ENCODE results near the gene EXOSC9.

EXOSC9 gene

DNA sequence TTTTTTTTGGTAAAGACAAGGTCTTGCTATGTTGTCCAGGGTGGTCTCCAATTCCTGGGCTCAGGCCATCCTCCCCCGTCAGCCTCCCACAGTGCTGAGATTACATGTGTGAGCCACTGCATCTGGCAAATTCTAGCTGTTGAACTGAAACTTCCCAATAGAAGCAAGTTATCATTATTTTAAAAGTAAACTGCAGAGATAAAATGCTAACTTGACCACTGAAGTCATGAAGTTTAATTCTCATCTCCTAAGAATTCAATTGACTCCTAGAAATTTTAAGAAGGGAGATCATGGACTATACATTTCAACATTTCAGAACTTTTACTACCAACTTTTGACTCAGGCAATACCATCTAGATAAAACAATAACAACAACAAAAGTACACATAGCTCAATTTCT lies 11.7 kb upstream of the EXOSC9 start:
- WGBS, result 100% methylated on average over 1 of the region's 1 CpG

DNA sequence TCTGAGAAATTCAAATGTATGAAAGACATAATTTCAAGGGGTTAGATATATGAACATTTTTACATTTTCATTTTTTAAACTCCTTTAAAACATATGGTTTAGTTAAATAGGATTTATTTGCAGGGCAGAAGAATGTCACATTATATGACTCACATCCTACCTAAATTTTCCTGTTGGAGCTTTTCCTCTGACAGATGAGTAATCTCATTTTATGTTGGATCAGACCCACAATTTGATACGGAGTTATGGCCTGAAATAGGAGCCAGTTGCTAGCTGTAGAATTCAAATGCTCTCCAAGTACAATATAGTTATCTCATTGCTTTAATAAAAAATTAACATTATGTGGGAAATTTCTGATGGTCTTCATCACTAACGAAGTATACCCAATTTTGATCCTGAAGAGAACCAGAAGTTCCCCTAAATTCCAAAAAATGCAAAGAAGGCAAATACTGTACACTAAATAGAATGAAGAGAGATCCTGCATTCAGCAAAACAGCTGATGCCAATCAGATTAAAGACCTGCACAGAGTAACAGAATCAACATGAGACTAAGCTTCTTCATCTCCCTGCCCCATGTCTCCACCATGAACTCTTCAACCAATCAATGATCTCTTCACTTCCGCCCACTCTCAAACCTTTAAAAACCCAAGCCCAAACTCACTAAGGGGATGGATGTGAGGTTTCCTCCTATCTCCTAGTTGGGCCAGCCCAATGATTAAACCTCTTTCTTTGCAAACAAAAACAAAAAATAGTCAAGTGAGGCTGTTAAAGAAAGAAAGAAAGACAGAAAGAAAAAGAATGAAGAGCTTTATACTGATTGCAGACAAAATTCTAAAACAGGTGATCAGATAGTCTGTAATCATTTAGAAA lies 10.9 kb upstream of the EXOSC9 start:
- 89% methylated on average over 3 of the region's 3 CpGs for WGBS
- Histone ChIP-seq H3K9me3 (ENCODE audit: insufficient read depth, low read depth, low read length) (no peaks in the 10 kb centered on the region), H3K27me3 (ENCODE audit: insufficient read depth, low read length) (no peaks in the 10 kb centered on the region), H3K4me1 (ENCODE audit: insufficient read depth, low read length) (peaks cover 16% of the 10 kb centered on the region), H3K36me3 (ENCODE audit: insufficient read depth, low read length) (no peaks in the 10 kb centered on the region), H3K27ac (ENCODE audit: low read depth, low read length) (no peak overlapping the region), H3K4me3 (ENCODE audit: low read length) (no peak overlapping the region), H3K9ac (ENCODE audit: low read depth, low read length) (no peak overlapping the region)

More for the DNA sequence above, 11.7 kb upstream of the EXOSC9 start:
- peaks cover 9% of the 10 kb centered on the region; the same call in 1 of the 2 replicates for H3K4me1 ChIP-seq (ENCODE audit: insufficient read depth, low read length)
- no peaks in the 10 kb centered on the region for H3K9me3 ChIP-seq (ENCODE audit: insufficient read depth, low read depth, low read length)
- no peak overlapping the region for H3K9ac ChIP-seq (ENCODE audit: low read depth, low read length)
- no peaks in the 10 kb centered on the region for H3K36me3 ChIP-seq (ENCODE audit: insufficient read depth, low read length)
- H3K27ac ChIP-seq (ENCODE audit: low read depth, low read length), result no peak overlapping the region
- no peak overlapping the region for H3K4me3 ChIP-seq (ENCODE audit: low read length)
- no peaks in the 10 kb centered on the region for H3K27me3 ChIP-seq (ENCODE audit: insufficient read depth, low read length)

DNA sequence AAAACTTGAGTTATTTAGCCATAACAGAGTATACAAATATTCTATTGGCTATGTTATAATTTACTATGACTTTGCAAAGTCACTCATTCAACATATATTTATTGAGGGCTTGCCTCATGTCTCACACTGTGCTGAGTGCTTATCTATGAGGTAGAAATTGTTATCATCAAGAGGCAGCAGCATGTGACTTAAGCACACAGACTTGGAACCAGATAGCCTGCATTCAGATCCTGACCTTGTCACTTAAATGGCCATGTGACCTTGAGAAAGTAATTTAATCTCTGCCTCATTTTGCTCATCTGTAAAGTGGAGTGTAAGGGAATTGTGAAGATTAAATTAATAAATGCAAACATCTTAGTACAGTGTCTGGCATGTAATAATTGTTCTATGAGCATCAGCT lies 10.1 kb upstream of the EXOSC9 start:
- Histone ChIP-seq H3K9me3 (ENCODE audit: insufficient read depth, low read depth, low read length) (no peaks in the 10 kb centered on the region), H3K27ac (ENCODE audit: low read depth, low read length) (no peak overlapping the region), H3K9ac (ENCODE audit: low read depth, low read length) (no peak overlapping the region), H3K4me3 (ENCODE audit: low read length) (no peak overlapping the region), H3K4me1 (ENCODE audit: insufficient read depth, low read length) (peaks cover 24% of the 10 kb centered on the region), H3K27me3 (ENCODE audit: insufficient read depth, low read length) (no peaks in the 10 kb centered on the region), H3K36me3 (ENCODE audit: insufficient read depth, low read length) (no peaks in the 10 kb centered on the region)

DNA sequence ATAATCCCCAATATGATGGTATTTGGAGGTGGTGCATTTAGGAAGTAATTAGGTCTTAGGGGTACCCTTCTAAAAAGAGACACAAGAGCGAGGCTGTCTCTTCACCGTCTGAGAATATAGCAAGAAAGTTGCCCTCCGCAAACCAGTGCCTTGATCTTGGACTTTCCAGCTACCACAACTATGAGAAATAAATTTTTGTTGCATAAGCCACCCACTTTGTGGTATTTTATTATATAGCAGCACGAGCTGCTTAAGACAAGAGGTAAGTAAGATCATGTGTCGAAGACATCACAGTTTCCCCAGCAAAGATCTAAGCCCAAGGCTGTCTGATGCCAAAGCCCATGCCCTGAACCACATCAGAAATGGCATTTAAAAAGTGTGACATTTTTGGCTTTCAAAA lies 9.6 kb upstream of the EXOSC9 start:
- 96% methylated on average over 5 of the region's 5 CpGs for WGBS
- H3K9me3 ChIP-seq (ENCODE audit: insufficient read depth, low read depth, low read length), result no peaks in the 10 kb centered on the region
- H3K4me3 ChIP-seq (ENCODE audit: low read length), result no peak overlapping the region
- no peak overlapping the region for H3K27ac ChIP-seq (ENCODE audit: low read depth, low read length)
- peaks cover 29% of the 10 kb centered on the region for H3K4me1 ChIP-seq (ENCODE audit: insufficient read depth, low read length)
- no peaks in the 10 kb centered on the region for H3K27me3 ChIP-seq (ENCODE audit: insufficient read depth, low read length)
- no peak overlapping the region for H3K9ac ChIP-seq (ENCODE audit: low read depth, low read length)
- no peaks in the 10 kb centered on the region for H3K36me3 ChIP-seq (ENCODE audit: insufficient read depth, low read length)

DNA sequence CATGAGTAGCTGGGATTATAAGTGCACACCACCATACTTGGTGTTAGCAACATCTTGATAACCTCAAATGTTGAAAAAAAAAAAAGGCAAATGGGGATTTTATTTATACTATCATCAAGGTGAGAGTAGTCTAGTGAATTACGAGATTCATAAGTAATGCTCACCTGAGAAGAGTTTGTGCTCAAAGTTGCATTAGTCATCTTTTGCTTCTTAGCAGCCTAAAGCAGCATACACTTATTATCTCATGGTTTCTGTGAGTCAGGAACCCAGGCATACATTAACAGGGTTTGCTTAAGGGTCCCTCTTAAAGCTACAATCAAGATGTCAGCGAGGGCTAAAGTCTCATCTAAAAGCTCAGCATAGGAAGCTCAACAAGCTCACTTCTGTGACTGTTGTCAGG lies 8.2 kb upstream of the EXOSC9 start:
- H3K4me3 ChIP-seq (ENCODE audit: low read length), result no peak overlapping the region
- no peaks in the 10 kb centered on the region for H3K27me3 ChIP-seq (ENCODE audit: insufficient read depth, low read length)
- no peak overlapping the region for H3K27ac ChIP-seq (ENCODE audit: low read depth, low read length)
- no peak overlapping the region for H3K9ac ChIP-seq (ENCODE audit: low read depth, low read length)
- H3K4me1 ChIP-seq (ENCODE audit: insufficient read depth, low read length), result peaks cover 27% of the 10 kb centered on the region
- H3K36me3 ChIP-seq (ENCODE audit: insufficient read depth, low read length), result no peaks in the 10 kb centered on the region
- 91% methylated on average over 2 of the region's 2 CpGs for WGBS
- no peaks in the 10 kb centered on the region for H3K9me3 ChIP-seq (ENCODE audit: insufficient read depth, low read depth, low read length)

DNA sequence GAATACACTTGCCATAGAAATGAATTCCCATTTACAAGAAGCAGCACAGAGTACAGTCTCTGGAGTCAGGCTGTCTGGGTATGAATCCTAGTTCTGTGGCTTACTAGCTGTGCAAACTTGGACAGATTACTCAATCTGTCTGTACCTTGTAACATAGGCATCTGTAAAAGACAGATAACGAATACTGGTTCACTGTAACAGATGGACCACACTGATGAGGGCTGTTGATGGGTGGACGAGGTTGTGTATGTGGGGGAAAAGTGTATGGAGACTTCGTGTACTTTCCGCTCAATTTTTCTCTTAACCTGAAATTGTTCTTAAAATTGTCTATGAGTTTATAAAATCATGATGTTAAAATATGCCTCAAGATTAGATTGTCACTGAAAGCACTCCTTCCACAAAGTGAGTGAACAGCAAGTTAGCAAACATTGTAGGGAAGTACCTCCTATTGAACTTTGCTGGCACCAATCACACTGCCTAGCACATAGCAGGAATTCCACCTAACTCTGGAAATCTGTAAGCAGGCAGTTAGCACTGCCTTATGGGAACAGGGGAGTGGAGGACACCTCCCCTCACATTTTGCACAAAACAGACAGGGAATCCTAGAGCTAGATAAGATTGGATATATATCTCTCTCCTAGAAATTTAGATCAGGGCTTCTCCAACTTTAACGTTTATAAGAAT lies 6.5 kb upstream of the EXOSC9 start:
- Histone ChIP-seq H3K36me3 (ENCODE audit: insufficient read depth, low read length) (no peaks in the 10 kb centered on the region), H3K4me1 (ENCODE audit: insufficient read depth, low read length) (peaks cover 26% of the 10 kb centered on the region), H3K4me3 (ENCODE audit: low read length) (no peak overlapping the region), H3K27me3 (ENCODE audit: insufficient read depth, low read length) (no peaks in the 10 kb centered on the region), H3K9ac (ENCODE audit: low read depth, low read length) (no peak overlapping the region), H3K9me3 (ENCODE audit: insufficient read depth, low read depth, low read length) (no peaks in the 10 kb centered on the region), H3K27ac (ENCODE audit: low read depth, low read length) (no peak overlapping the region)
- 83% methylated on average over 5 of the region's 5 CpGs for WGBS

DNA sequence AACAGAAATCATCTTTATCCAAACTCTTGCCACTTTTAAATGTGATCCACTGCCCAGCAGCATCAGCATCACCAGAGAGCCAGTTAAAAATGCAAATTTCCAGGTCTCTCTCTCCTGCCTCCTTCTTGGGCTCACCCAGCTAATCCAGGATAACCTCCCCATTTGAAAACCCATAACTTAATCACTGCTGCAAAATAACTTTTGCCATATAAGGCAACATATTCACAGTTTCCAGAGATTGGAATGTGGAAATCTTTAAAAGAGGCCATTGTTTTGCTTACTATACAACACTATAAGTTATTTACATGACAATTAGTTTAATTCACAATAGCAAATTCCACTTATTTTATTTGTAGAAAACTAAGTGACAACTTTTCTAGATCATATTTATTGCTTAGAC lies 4.8 kb upstream of the EXOSC9 start:
- no peak overlapping the region for H3K4me3 ChIP-seq (ENCODE audit: low read length)

DNA sequence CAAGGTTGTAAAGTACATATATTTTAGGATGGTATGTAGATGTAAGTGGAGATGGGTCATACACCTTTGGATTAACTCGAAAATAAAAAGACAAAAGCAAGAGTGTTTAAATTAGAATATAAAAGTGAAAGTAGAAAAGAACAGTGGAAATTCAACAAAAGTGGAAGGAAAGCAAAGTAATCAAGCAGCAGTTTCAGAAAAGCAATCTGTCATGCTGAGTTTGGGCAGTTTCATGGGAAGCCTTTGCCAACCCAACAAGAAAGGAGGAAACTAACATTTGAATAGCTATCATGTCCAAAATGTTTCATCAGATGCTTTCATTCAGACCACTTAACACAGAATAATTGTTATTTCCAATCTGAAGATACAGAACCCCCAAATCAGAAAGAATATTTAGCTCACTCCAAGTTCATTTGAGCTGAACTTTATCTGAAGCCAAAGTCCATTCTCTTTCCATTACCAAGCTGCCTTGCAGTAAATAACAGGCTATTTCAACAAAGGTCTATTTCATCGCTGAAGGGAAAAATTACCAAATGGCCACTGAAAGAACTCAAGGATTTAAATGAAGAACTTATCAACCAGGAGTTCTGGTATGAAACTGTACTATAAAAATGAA lies 1.8 kb upstream of the EXOSC9 start:
- Histone ChIP-seq H3K4me1 (ENCODE audit: insufficient read depth, low read length) (peaks cover 30% of the 10 kb centered on the region), H3K27me3 (ENCODE audit: insufficient read depth, low read length) (no peaks in the 10 kb centered on the region), H3K4me3 (ENCODE audit: low read length) (no peak overlapping the region), H3K27ac (ENCODE audit: low read depth, low read length) (no peak overlapping the region), H3K9ac (ENCODE audit: low read depth, low read length) (no peak overlapping the region), H3K36me3 (ENCODE audit: insufficient read depth, low read length) (peaks cover 24% of the 10 kb centered on the region), H3K9me3 (ENCODE audit: insufficient read depth, low read depth, low read length) (no peaks in the 10 kb centered on the region)
- WGBS, result 95% methylated on average over 2 of the region's 2 CpGs

More for the DNA sequence above, 4.8 kb upstream of the EXOSC9 start:
- Histone ChIP-seq H3K4me1 (ENCODE audit: insufficient read depth, low read length) (peaks cover 26% of the 10 kb centered on the region), H3K36me3 (ENCODE audit: insufficient read depth, low read length) (no peaks in the 10 kb centered on the region), H3K27me3 (ENCODE audit: insufficient read depth, low read length) (no peaks in the 10 kb centered on the region), H3K27ac (ENCODE audit: low read depth, low read length) (peak overlapping the region; percentile 68; the same call in 1 of the 2 replicates), H3K9me3 (ENCODE audit: insufficient read depth, low read depth, low read length) (no peaks in the 10 kb centered on the region), H3K9ac (ENCODE audit: low read depth, low read length) (peak overlapping the region; percentile 29; the same call in 1 of the 2 replicates)

DNA sequence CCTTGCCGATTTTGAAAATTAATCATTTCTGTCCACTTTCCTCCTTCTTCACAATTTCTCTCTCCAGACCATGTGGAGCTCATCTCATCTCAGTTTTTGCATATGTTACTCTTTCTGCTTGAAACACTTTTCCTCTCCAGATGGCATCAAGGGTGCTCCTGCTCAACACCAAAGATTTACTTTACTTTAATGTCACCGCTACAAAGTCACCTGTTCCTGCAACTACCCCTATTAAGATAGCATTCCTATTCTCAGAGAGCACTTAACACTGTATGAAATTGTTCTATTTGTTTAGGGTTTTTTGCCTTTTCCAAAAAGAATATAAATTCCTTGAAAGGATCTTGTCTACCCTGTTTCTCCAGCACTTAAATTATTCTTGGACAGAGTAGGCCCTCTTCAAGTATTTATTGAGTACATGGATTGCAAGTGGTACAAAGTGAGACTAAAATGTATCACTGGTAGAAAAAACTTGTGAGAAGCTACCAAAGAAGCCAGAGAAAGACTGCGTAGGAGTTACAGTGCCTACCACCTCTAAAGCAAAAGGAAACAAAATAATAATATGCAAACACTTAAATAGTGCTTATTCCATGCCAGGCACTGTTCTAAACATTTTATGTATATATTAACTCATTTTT lies 1.1 kb upstream of the EXOSC9 start:
- 92% methylated on average over 3 of the region's 3 CpGs for WGBS
- Histone ChIP-seq H3K27ac (ENCODE audit: low read depth, low read length) (no peak overlapping the region), H3K9ac (ENCODE audit: low read depth, low read length) (no peak overlapping the region)

DNA sequence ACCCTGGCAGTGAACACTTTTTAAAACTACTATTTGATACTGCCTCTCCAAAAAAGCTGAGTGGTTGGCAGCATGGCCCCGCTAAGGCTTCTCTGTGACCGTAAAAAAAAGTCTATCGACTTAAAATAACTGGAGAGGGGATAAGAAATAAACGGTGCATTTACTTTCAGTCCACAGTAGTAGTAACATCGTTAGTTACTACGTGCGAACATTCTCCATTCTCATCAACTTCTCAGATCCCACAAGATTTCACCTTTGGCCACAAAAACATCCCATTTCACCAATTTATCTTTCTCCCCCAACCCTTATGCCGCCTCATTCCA lies 524 bp upstream of the EXOSC9 start:
- peak overlapping the region; percentile 96 for H3K9ac ChIP-seq (ENCODE audit: low read depth, low read length)
- no peaks in the 10 kb centered on the region for H3K27me3 ChIP-seq (ENCODE audit: insufficient read depth, low read length)
- H3K4me3 ChIP-seq (ENCODE audit: low read length), result peak overlapping the region; percentile 85
- H3K36me3 ChIP-seq (ENCODE audit: insufficient read depth, low read length), result peaks cover 36% of the 10 kb centered on the region
- H3K4me1 ChIP-seq (ENCODE audit: insufficient read depth, low read length), result peaks cover 18% of the 10 kb centered on the region
- 75% methylated on average over 8 of the region's 8 CpGs for WGBS
- H3K27ac ChIP-seq (ENCODE audit: low read depth, low read length), result peak overlapping the region; percentile 86
- H3K9me3 ChIP-seq (ENCODE audit: insufficient read depth, low read depth, low read length), result no peaks in the 10 kb centered on the region

More for the DNA sequence above, 1.1 kb upstream of the EXOSC9 start:
- Histone ChIP-seq H3K36me3 (ENCODE audit: insufficient read depth, low read length) (peaks cover 30% of the 10 kb centered on the region), H3K9me3 (ENCODE audit: insufficient read depth, low read depth, low read length) (no peaks in the 10 kb centered on the region), H3K27me3 (ENCODE audit: insufficient read depth, low read length) (no peaks in the 10 kb centered on the region), H3K4me1 (ENCODE audit: insufficient read depth, low read length) (peaks cover 24% of the 10 kb centered on the region), H3K4me3 (ENCODE audit: low read length) (no peak overlapping the region)

DNA sequence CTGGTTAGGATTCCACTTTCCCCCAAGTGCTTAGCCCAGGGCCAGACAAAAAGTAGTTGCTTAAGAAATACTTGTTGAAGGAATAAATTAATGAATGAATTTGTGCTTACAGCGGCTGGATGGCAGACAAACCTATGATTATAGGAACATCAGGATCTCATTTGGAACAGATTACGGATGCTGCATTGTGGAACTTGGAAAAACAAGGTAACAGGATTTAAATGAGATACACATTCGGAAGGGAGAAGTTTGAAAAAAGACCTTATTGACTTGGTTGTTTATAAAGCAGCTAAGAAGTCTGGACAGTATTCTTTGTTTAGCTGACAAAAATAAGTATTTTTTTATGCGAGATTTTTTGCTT lies 572 bp downstream of the EXOSC9 start:
- H3K4me1 ChIP-seq (ENCODE audit: insufficient read depth, low read length), result peaks cover 7% of the 10 kb centered on the region
- peaks cover 46% of the 10 kb centered on the region for H3K36me3 ChIP-seq (ENCODE audit: insufficient read depth, low read length)
- no peaks in the 10 kb centered on the region for H3K9me3 ChIP-seq (ENCODE audit: insufficient read depth, low read depth, low read length)
- peak overlapping the region; percentile 96 for H3K9ac ChIP-seq (ENCODE audit: low read depth, low read length)
- 16% methylated on average over 4 of the region's 4 CpGs for WGBS
- peak overlapping the region; percentile 85 for H3K4me3 ChIP-seq (ENCODE audit: low read length)
- H3K27me3 ChIP-seq (ENCODE audit: insufficient read depth, low read length), result no peaks in the 10 kb centered on the region
- H3K27ac ChIP-seq (ENCODE audit: low read depth, low read length), result peak overlapping the region; percentile 86

Data from HUES64 (cell line).